ENCODE results near the gene FTMT.

DNA sequence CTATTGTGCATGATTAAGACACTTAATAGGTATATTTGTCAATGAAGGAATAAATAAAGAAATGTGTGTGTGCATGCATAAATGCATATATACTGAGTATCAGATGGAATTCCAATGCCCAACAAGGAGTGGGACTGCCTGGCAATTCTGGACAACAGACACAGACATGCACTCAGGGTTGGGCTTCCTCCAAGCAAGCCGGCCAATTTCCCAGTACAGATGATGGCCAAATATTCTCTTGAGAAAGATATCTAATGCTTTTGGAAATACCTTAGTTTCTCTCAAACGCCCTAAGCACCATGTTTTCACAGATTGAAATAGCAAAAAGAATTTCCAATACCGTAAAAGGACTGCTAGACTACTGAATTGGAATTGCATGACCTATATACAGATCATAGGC is 11.1 kb downstream of the FTMT start:
- no peak for TF ChIP-seq POLR2A (IDR thresholded peaks at IDR 0.05)
- TF ChIP-seq, protein P1, sequence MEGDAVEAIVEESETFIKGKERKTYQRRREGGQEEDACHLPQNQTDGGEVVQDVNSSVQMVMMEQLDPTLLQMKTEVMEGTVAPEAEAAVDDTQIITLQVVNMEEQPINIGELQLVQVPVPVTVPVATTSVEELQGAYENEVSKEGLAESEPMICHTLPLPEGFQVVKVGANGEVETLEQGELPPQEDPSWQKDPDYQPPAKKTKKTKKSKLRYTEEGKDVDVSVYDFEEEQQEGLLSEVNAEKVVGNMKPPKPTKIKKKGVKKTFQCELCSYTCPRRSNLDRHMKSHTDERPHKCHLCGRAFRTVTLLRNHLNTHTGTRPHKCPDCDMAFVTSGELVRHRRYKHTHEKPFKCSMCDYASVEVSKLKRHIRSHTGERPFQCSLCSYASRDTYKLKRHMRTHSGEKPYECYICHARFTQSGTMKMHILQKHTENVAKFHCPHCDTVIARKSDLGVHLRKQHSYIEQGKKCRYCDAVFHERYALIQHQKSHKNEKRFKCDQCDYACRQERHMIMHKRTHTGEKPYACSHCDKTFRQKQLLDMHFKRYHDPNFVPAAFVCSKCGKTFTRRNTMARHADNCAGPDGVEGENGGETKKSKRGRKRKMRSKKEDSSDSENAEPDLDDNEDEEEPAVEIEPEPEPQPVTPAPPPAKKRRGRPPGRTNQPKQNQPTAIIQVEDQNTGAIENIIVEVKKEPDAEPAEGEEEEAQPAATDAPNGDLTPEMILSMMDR (IDR thresholded peaks at IDR 0.05), result no peak
